Fibroblast of lung (primary cell): ENCODE results near the gene KIRREL3. TPM values are rescaled to one million over a fixed set of nuclear protein-coding genes. Genes with fewer than 3 reads are reported as not detected.

ENCODE experiments used
- DNase-seq, 2 donors: peaks; one replicate each; pipeline versions ENCODE4 v3.0.0 to v3.0.0-alpha.2; 2010; ENCODE audit warnings: low read depth in 2 of 2
- H2AFZ ChIP-seq: 2 replicates; pipeline ENCODE4 v1.5.1; 2012; ENCODE audit warnings: low read length, control low read depth, inconsistent platforms
- H3K27ac ChIP-seq: 2 replicates; pipeline ENCODE4 v1.5.1; 2011; ENCODE audit warnings: low read length, control low read depth; ENCODE audit not compliant: insufficient read depth
- H3K27me3 ChIP-seq: 2 replicates; pipeline ENCODE4 v1.5.1; 2011; ENCODE audit warnings: mild to moderate bottlenecking, low read length; ENCODE audit not compliant: control insufficient read depth, insufficient read depth
- H3K36me3 ChIP-seq: 2 replicates; pipeline ENCODE4 v1.5.1; 2011; ENCODE audit warnings: low read length; ENCODE audit not compliant: control insufficient read depth, insufficient read depth
- H3K4me1 ChIP-seq: 2 replicates; pipeline ENCODE4 v1.5.1; 2011; ENCODE audit warnings: low read length; ENCODE audit not compliant: control insufficient read depth, insufficient read depth; ENCODE audit errors: extremely low read depth
- H3K4me2 ChIP-seq: 2 replicates; pipeline ENCODE4 v1.5.1; 2011; ENCODE audit warnings: low read length, control low read depth; ENCODE audit not compliant: insufficient read depth; ENCODE audit errors: extremely low read depth
- H3K4me3 ChIP-seq, 4 experiments: fragments of 200-600 bp in 1 of 4; sonication (generic) in 1 of 4; replicated peaks in 1 of 4; 2 replicates each; pipeline ENCODE4 v1.5.1; 2011 to 2016; ENCODE audit warnings: low read length in 4 of 4, low read depth in 3 of 4, mild to moderate bottlenecking in 3 of 4, control low read depth in 2 of 4, inconsistent platforms in 1 of 4, mixed read lengths in 1 of 4; ENCODE audit not compliant: insufficient read depth in 1 of 4; ENCODE audit errors: control extremely low read depth in 1 of 4
- H3K79me2 ChIP-seq: 2 replicates; pipeline ENCODE4 v1.5.1; 2012; ENCODE audit warnings: mild to moderate bottlenecking, low read length, inconsistent platforms; ENCODE audit not compliant: control insufficient read depth, insufficient read depth
- H3K9ac ChIP-seq: 2 replicates; pipeline ENCODE4 v1.5.1; 2011; ENCODE audit warnings: mild to moderate bottlenecking, low read length, control low read depth; ENCODE audit not compliant: insufficient read depth
- H3K9me3 ChIP-seq: 2 replicates; pipeline ENCODE4 v1.5.1; 2012; ENCODE audit warnings: low read depth, low read length; ENCODE audit not compliant: control insufficient read depth, insufficient read depth
- H4K20me1 ChIP-seq: 2 replicates; pipeline ENCODE4 v1.5.1; 2011; ENCODE audit warnings: low read length; ENCODE audit not compliant: control insufficient read depth, insufficient read depth; ENCODE audit errors: extremely low read depth
- CTCF ChIP-seq, 2 donors: IDR thresholded peaks in 1 of 2; conservative IDR thresholded peaks in 1 of 2; 1 replicate in 1 of 2; 2 replicates in 1 of 2; pipeline ENCODE4 v1.5.1; 2011 to 2012; ENCODE audit warnings: low read length in 2 of 2, control low read depth in 1 of 2, inconsistent platforms in 1 of 2, low read depth in 1 of 2, mild to moderate bottlenecking in 1 of 2
- EZH2 ChIP-seq: IDR thresholded peaks from 2 replicates; pipeline ENCODE4 v1.5.1; 2012; ENCODE audit warnings: low read length, control low read depth, mild to moderate bottlenecking; ENCODE audit errors: missing control alignments
- polyA plus RNA-seq, 2 donors: library from polyadenylated mRNA; depleted of rRNA in 1 of 2; stranded (reverse) in 1 of 2; unstranded in 1 of 2; fragments of >200 nt; gene quantifications; 2 replicates each; pipeline ENCODE4 v1.2.1, GENCODE V29; 2011 to 2012; ENCODE audit warnings: missing spikeins in 1 of 2
- total RNA-seq: library from RNA; depleted of rRNA; stranded (reverse); fragments of >200 nt; gene quantifications from 2 replicates; pipeline ENCODE4 v1.2.1, GENCODE V29; 2014

The KIRREL3 gene
- total and polyA plus RNA-seq, 2 donors (not counting 1 experiment from before 2014, with no cell fraction given): 2.8 to 6.1 TPM

GRCh38 chr11:126483621-126484195 lies 516.9 kb downstream of the KIRREL3 start:
- no peaks in the 10 kb centered on the region for H3K79me2 ChIP-seq
- H3K4me2 ChIP-seq: no peak overlapping the region
- H4K20me1 ChIP-seq: no peaks in the 10 kb centered on the region
- no peak overlapping the region for H3K27ac ChIP-seq
- H3K9me3 ChIP-seq: no peaks in the 10 kb centered on the region
- H3K9ac ChIP-seq: no peak overlapping the region
- no peaks in the 10 kb centered on the region for H3K4me1 ChIP-seq
- H3K4me3 ChIP-seq: no peak overlapping the region
- TF ChIP-seq CTCF (conservative IDR thresholded peaks at IDR 0.05 in 1 of 2, IDR thresholded peaks at IDR 0.05 in 1 of 2; ENCODE audit: low read depth in 1 of 2, low read length in 2 of 2): no peak
- no peak for TF ChIP-seq EZH2
- DNase-seq: no peak
- H3K36me3 ChIP-seq: no peaks in the 10 kb centered on the region
- no peaks in the 10 kb centered on the region for H3K27me3 ChIP-seq
- no peak overlapping the region for H2AFZ ChIP-seq

GRCh38 chr11:126482586-126483108 lies 517.9 kb downstream of the KIRREL3 start:
- H3K4me3 ChIP-seq: no peak overlapping the region
- TF ChIP-seq EZH2: no peak
- no peak for TF ChIP-seq CTCF (conservative IDR thresholded peaks at IDR 0.05 in 1 of 2, IDR thresholded peaks at IDR 0.05 in 1 of 2; ENCODE audit: low read depth in 1 of 2, low read length in 2 of 2)
- no peaks in the 10 kb centered on the region for H3K79me2 ChIP-seq
- no peaks in the 10 kb centered on the region for H3K27me3 ChIP-seq
- H3K9ac ChIP-seq: no peak overlapping the region
- no peaks in the 10 kb centered on the region for H4K20me1 ChIP-seq
- no peaks in the 10 kb centered on the region for H3K4me1 ChIP-seq
- no peak for DNase-seq
- no peak overlapping the region for H3K27ac ChIP-seq
- H3K4me2 ChIP-seq: no peak overlapping the region
- no peak overlapping the region for H2AFZ ChIP-seq
- no peaks in the 10 kb centered on the region for H3K9me3 ChIP-seq
- H3K36me3 ChIP-seq: no peaks in the 10 kb centered on the region

- Histone ChIP-seq H3K9ac (no peak overlapping the region), H3K4me3 (no peak overlapping the region), H3K4me2 (no peak overlapping the region), H3K4me1 (no peaks in the 10 kb centered on the region), H3K36me3 (no peaks in the 10 kb centered on the region), H3K9me3 (no peaks in the 10 kb centered on the region), H2AFZ (no peak overlapping the region), H3K79me2 (no peaks in the 10 kb centered on the region), H3K27me3 (no peaks in the 10 kb centered on the region), H3K27ac (no peak overlapping the region), H4K20me1 (no peaks in the 10 kb centered on the region)
- no peak for DNase-seq
- no peak for TF ChIP-seq EZH2
- no peak for TF ChIP-seq CTCF (conservative IDR thresholded peaks at IDR 0.05 in 1 of 2, IDR thresholded peaks at IDR 0.05 in 1 of 2; ENCODE audit: low read depth in 1 of 2, low read length in 2 of 2)
These were observed 519.3 kb downstream of the KIRREL3 start for GRCh38 chr11:126481303-126481680.
